Heart left ventricle (tissue), 13 donors: ENCODE data around the gene BTRC.

ENCODE experiments used
- CTCF ChIP-seq, 12 donors: fragments of 200-600 bp; sonication (generic) in 4 of 12; IDR thresholded peaks; one replicate each; pipeline versions ENCODE4 v1.5.0 to v1.8.0; 2018 to 2022; ENCODE audit warnings: antibody characterized with exemption in 12 of 12, mild to moderate bottlenecking in 5 of 12
- POLR2A ChIP-seq, 2 donors: fragments of 450-650 bp; IDR thresholded peaks; one replicate each; pipeline ENCODE4 v1.6.1; 2017; ENCODE audit warnings: antibody characterized with exemption in 2 of 2, mild to moderate bottlenecking in 2 of 2, moderate library complexity in 2 of 2
- donor health status: ischemic (EF 13 %, LVEDD 7.1; RV severe dilation, severe dysfunction).
- donor health status: DM: no; HTN: yes; CAD: no.
- donor health status: DM: no; HTN: no; CAD: no.
- donor health status: ischemic (EF 25% LVEDD 6.9; RV normal size, moderate dysfunction).
- donor health status: ischemic (EF 25% LVEDD 5.7; RV mildly dilated, moderate dysfunction).
- donor health status: ischemic (EF 35%, LVEDD 5.7; RV mildly dilated, moderate dysfunction).
- donor health status: nonischemic (EF 11% LVEDD 7.7; RV severe dilation, severe dysfunction).
- donor health status: DM: yes; HTN: yes; CAD: no.
- donor health status: PGD.
- donor health status: ischemic (EF 29% LVEDD 5.4; RV normal size, mild dysfunction).
- donor health status: nonischemic (EF 23%, LVEDD 6.1; RV moderate dilation, normal function).

- TF ChIP-seq CTCF (IDR thresholded peaks at IDR 0.05) (no peak), POLR2A (IDR thresholded peaks at IDR 0.05) (no peak)
Observed at GRCh38 chr10:101458869-101459268, 104.9 kb downstream of the BTRC start.
